PC-3 (cell line): ENCODE data around the gene ZFP3. TPM values are rescaled to one million over a fixed set of nuclear protein-coding genes. Genes with fewer than 3 reads are reported as not detected.

Experiments
- ATAC-seq: fragments of 200-7000 bp; cut with Tn5 transposase; 2 replicates; pipeline ENCODE4 v1.9.1; 2020; ENCODE audit warnings: mild to moderate bottlenecking, moderate library complexity
- BruUV-seq: library from RNA; stranded (reverse); fragments of 400-500 nt; replicated peaks from 2 replicates; lab custom pipeline; 2021; lab: Mats Ljungman, UMichigan
- CTCF ChIA-PET: fragments of 300-600 bp; sonication (Branson Sonifier 250); formaldehyde crosslinking; loops from one replicate; lab custom pipeline; 2022; ENCODE audit warnings: antibody characterized with exemption; lab: Charles Lee
- POLR2A ChIA-PET: fragments of 300-600 bp; sonication (Branson Sonifier 250); formaldehyde crosslinking; loops from one replicate; lab custom pipeline; 2022; ENCODE audit warnings: antibody characterized with exemption; ENCODE audit not compliant: unreplicated experiment; lab: Charles Lee
- DNase-seq: peaks from one replicate; pipeline ENCODE4 v3.0.0-alpha.2; 2015
- H2AFZ ChIP-seq: fragments of 300-600 bp; sonication (generic); 2 replicates; pipeline ENCODE4 v1.6.0; 2016; ENCODE audit warnings: antibody characterized with exemption, low read length
- H3F3A ChIP-seq: fragments of 300-600 bp; sonication (generic); one replicate; pipeline ENCODE4 v1.6.0; 2017; ENCODE audit warnings: antibody characterized with exemption, low read length, control low read depth, mild to moderate bottlenecking; ENCODE audit not compliant: unreplicated experiment
- H3K27ac ChIP-seq: fragments of 300-600 bp; sonication (generic); 2 replicates; pipeline ENCODE4 v1.5.1; 2016; ENCODE audit warnings: mild to moderate bottlenecking, low read length
- H3K27me3 ChIP-seq: fragments of 300-600 bp; sonication (generic); 2 replicates; pipeline ENCODE4 v1.6.1; 2016; ENCODE audit warnings: low read length, mixed read lengths
- H3K36me3 ChIP-seq: fragments of 300-600 bp; sonication (generic); 2 replicates; pipeline ENCODE4 v1.6.1; 2016; ENCODE audit warnings: low read depth, mixed run types, low read length, mixed read lengths
- H3K4me1 ChIP-seq: fragments of 300-600 bp; sonication (generic); 2 replicates; pipeline ENCODE4 v1.5.1; 2016; ENCODE audit warnings: low read length; ENCODE audit not compliant: insufficient read depth
- H3K4me2 ChIP-seq: fragments of 300-600 bp; sonication (generic); 2 replicates; pipeline ENCODE4 v1.6.0; 2016; ENCODE audit warnings: low read length
- H3K4me3 ChIP-seq: fragments of 300-600 bp; sonication (generic); 2 replicates; pipeline ENCODE4 v1.5.1; 2016; ENCODE audit warnings: mild to moderate bottlenecking, low read length, mixed read lengths
- H3K79me2 ChIP-seq: fragments of 300-600 bp; sonication (generic); 2 replicates; pipeline ENCODE4 v1.6.1; 2017; ENCODE audit warnings: low read length, mixed read lengths
- H3K9ac ChIP-seq: fragments of 300-600 bp; sonication (generic); 2 replicates; pipeline ENCODE4 v1.6.0; 2016; ENCODE audit warnings: mild to moderate bottlenecking, low read length
- H3K9me2 ChIP-seq: fragments of 300-600 bp; sonication (generic); replicated peaks from 2 replicates; pipeline ENCODE4 v1.6.1; 2016; ENCODE audit warnings: mixed run types, low read length, mixed read lengths
- H3K9me3 ChIP-seq: fragments of 300-600 bp; sonication (generic); 2 replicates; pipeline ENCODE4 v1.6.1; 2016; ENCODE audit warnings: low read length, mixed read lengths
- H4K20me1 ChIP-seq: fragments of 300-600 bp; sonication (generic); 2 replicates; pipeline ENCODE4 v1.6.1; 2016; ENCODE audit warnings: low read length, mixed read lengths
- EZH2 ChIP-seq: fragments of 300-600 bp; sonication (generic); IDR thresholded peaks from one replicate; pipeline ENCODE4 v1.6.1; 2017; ENCODE audit warnings: antibody characterized with exemption, mild to moderate bottlenecking, low read length; ENCODE audit not compliant: unreplicated experiment
- EZH2phosphoT487 ChIP-seq: fragments of 300-600 bp; sonication (generic); IDR thresholded peaks from 2 replicates; pipeline ENCODE4 v1.6.1; 2018; ENCODE audit warnings: mild to moderate bottlenecking, antibody characterized with exemption, low read length, borderline replicate concordance
- intact Hi-C: fragments of 100-400 bp; cut with micrococcal nuclease; formaldehyde crosslinking; loops from 2 replicates; pipeline ENCODE4 v1.9.0; 2023
- total RNA-seq: library from RNA; depleted of rRNA; stranded (reverse); fragments of >200 nt; gene quantifications from 2 replicates; pipeline ENCODE4 v1.2.3, GENCODE V29; 2014
- TF ChIP-seq, protein P1 (sequence below): fragments of 300-600 bp; sonication (generic); conservative IDR thresholded peaks from 2 replicates; pipeline ENCODE4 v1.5.1; 2017; ENCODE audit warnings: antibody characterized with exemption, low read depth, mild to moderate bottlenecking, low read length

ZFP3 gene
- total RNA-seq, 1 experiment from 2014 or later = 0.84 TPM

GRCh38 chr17:5097101-5097834 is 19.0 kb downstream of the ZFP3 start:
- no peak for TF ChIP-seq EZH2
- TF ChIP-seq, protein P1, sequence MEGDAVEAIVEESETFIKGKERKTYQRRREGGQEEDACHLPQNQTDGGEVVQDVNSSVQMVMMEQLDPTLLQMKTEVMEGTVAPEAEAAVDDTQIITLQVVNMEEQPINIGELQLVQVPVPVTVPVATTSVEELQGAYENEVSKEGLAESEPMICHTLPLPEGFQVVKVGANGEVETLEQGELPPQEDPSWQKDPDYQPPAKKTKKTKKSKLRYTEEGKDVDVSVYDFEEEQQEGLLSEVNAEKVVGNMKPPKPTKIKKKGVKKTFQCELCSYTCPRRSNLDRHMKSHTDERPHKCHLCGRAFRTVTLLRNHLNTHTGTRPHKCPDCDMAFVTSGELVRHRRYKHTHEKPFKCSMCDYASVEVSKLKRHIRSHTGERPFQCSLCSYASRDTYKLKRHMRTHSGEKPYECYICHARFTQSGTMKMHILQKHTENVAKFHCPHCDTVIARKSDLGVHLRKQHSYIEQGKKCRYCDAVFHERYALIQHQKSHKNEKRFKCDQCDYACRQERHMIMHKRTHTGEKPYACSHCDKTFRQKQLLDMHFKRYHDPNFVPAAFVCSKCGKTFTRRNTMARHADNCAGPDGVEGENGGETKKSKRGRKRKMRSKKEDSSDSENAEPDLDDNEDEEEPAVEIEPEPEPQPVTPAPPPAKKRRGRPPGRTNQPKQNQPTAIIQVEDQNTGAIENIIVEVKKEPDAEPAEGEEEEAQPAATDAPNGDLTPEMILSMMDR = no peak
- no peak for TF ChIP-seq EZH2phosphoT487
- intact Hi-C loops = no loop called here
- H2AFZ ChIP-seq = no peak overlapping the region
- H3K9me3 ChIP-seq = peaks cover 2% of the 10 kb centered on the region; the same call in 1 of the 2 replicates
- H3K27ac ChIP-seq = no peak overlapping the region
- H3K4me1 ChIP-seq = no peaks in the 10 kb centered on the region
- ATAC-seq = no peak
- POLR2A ChIA-PET = no interaction called here
- H3F3A ChIP-seq = no peaks in the 10 kb centered on the region
- H3K4me2 ChIP-seq = no peak overlapping the region
- peaks cover under 1% of the 10 kb centered on the region; the same call in 1 of the 2 replicates for H3K36me3 ChIP-seq
- H3K4me3 ChIP-seq = no peak overlapping the region
- H3K79me2 ChIP-seq = no peaks in the 10 kb centered on the region
- no peaks in the 10 kb centered on the region for H4K20me1 ChIP-seq
- CTCF ChIA-PET = no interaction called here
- no peaks in the 10 kb centered on the region for H3K27me3 ChIP-seq
- DNase-seq = no peak
- BruUV-seq = no TSS peak
- H3K9me2 ChIP-seq = no peaks in the 10 kb centered on the region
- H3K9ac ChIP-seq = no peak overlapping the region

DNA sequence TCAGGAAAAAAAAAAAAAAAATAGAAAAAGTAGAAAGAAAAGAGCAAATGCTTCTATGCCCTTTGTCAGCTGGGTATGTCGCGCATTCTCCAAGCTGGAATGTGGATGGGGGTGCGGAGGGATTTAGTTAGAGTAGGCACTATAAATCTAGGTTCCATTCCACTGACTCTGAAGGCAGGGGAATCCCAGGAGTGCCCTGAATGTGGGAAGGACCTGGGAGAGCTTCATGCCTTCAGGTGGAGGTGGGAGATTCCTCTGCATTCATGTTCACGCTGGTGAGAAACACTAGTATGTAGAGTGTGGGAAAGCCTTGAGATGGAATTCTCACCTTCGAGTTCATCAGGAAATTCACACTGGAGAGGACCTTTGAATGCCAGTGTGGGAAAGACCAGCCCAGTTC is 21.0 kb downstream of the ZFP3 start:
- ChIA-PET CTCF (no interaction called here), POLR2A (no interaction called here)
- no peaks in the 10 kb centered on the region for H3K9me3 ChIP-seq
- no peaks in the 10 kb centered on the region for H3K27me3 ChIP-seq
- no TSS peak for BruUV-seq
- H2AFZ ChIP-seq = no peak overlapping the region
- no peak overlapping the region for H3K4me3 ChIP-seq
- H3K4me2 ChIP-seq = no peak overlapping the region
- ATAC-seq = no peak
- no peak for DNase-seq
- intact Hi-C loops = no loop called here
- no peaks in the 10 kb centered on the region for H3F3A ChIP-seq
- no peaks in the 10 kb centered on the region for H3K9me2 ChIP-seq
- no peaks in the 10 kb centered on the region for H3K36me3 ChIP-seq
- no peak overlapping the region for H3K27ac ChIP-seq
- H3K4me1 ChIP-seq = no peaks in the 10 kb centered on the region
- TF ChIP-seq, protein P1 = no peak
- TF ChIP-seq EZH2phosphoT487 (no peak), EZH2 (no peak)
- no peaks in the 10 kb centered on the region for H3K79me2 ChIP-seq
- no peak overlapping the region for H3K9ac ChIP-seq
- no peaks in the 10 kb centered on the region for H4K20me1 ChIP-seq

GRCh38 chr17:5100832-5101231 is 22.6 kb downstream of the ZFP3 start:
- BruUV-seq = no TSS peak
- H3K9me2 ChIP-seq = no peaks in the 10 kb centered on the region
- H3K9me3 ChIP-seq = no peaks in the 10 kb centered on the region
- ATAC-seq (no peak), DNase-seq (no peak)
- no peaks in the 10 kb centered on the region for H3K4me1 ChIP-seq
- ChIA-PET POLR2A (no interaction called here), CTCF (no interaction called here)
- H3K27ac ChIP-seq = no peak overlapping the region
- H4K20me1 ChIP-seq = no peaks in the 10 kb centered on the region
- H3K4me3 ChIP-seq = no peak overlapping the region
- no peaks in the 10 kb centered on the region for H3K79me2 ChIP-seq
- peaks cover 5% of the 10 kb centered on the region; the same call in 1 of the 2 replicates for H3K36me3 ChIP-seq
- TF ChIP-seq, protein P1 = no peak
- TF ChIP-seq EZH2phosphoT487 = no peak
- intact Hi-C loops = no loop called here
- no peak overlapping the region for H3K4me2 ChIP-seq
- no peak overlapping the region for H3K9ac ChIP-seq
- no peak overlapping the region for H2AFZ ChIP-seq
- no peaks in the 10 kb centered on the region for H3F3A ChIP-seq
- H3K27me3 ChIP-seq = no peaks in the 10 kb centered on the region
